Inflammatory macrophage (primary cell): ENCODE measurements around the gene NPR1.
"Not testable (repeated sequence)": the region's sequence is repeated elsewhere in the genome, so short reads cannot be mapped to it uniquely, and the experiment has no call there.

Experiments used
- DNase-seq, 2 donors: peaks; one replicate each; pipeline ENCODE4 v3.0.0-alpha.2; 2020 to 2022
- total RNA-seq, 18 experiments: gene quantifications; one replicate each; lab custom pipeline; 2026; ENCODE audit warnings: mixed read lengths in 6 of 18, inconsistent platforms in 2 of 18; lab: John Stamatoyannopoulos, UW

Gene NPR1
- 0.91 to 20.0 (median 4.9) reads per million in 18 experiments for total RNA-seq

GRCh38 chr1:153678519-153679336 is at the start of gene NPR1:
Gene NPR1, plus strand, starts transcription at chr1:153678688. Its CDS starts 421 bp downstream, at chr1:153679109.
- DNase-seq = peak in 1 of 2 donors; percentile 14

DNA sequence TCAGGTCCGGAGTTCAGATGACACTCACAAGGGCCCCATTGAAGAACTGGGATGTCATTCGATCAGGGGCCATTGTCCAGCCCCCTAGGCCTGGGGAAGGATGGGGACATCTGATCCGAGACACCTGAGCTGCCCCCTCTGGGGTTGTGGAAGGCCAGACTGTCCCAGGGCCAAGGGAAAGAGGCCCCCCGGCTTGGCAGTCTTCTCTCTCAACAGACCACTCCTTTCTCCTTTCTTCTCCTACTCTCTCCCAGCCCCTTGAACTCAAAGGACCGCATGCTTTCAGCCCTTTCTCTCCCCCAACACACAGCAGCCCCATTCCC is 49.2 kb upstream of the NPR1 start:
- no peak for DNase-seq

- DNase-seq = peak in 1 of 2 donors; percentile 22
Measured at GRCh38 chr1:153629971-153630370, 48.5 kb upstream of the NPR1 start.

DNA sequence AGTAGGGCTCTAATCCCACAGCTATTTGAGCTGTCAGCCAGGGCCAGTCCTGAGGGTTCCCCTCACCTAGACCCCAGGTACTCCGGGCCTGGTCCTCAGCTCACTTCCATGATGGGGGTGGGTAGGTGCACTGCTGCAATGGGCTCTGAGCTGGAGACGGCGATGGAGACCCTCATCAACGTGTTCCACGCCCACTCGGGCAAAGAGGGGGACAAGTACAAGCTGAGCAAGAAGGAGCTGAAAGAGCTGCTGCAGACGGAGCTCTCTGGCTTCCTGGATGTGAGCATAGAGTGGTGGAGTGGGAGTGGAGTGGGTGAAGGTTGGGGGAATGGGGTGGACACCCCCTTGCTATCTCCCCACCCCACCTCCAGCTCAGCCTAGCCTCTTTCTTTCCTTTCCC is 48.1 kb upstream of the NPR1 start:
- DNase-seq = no peak

DNA sequence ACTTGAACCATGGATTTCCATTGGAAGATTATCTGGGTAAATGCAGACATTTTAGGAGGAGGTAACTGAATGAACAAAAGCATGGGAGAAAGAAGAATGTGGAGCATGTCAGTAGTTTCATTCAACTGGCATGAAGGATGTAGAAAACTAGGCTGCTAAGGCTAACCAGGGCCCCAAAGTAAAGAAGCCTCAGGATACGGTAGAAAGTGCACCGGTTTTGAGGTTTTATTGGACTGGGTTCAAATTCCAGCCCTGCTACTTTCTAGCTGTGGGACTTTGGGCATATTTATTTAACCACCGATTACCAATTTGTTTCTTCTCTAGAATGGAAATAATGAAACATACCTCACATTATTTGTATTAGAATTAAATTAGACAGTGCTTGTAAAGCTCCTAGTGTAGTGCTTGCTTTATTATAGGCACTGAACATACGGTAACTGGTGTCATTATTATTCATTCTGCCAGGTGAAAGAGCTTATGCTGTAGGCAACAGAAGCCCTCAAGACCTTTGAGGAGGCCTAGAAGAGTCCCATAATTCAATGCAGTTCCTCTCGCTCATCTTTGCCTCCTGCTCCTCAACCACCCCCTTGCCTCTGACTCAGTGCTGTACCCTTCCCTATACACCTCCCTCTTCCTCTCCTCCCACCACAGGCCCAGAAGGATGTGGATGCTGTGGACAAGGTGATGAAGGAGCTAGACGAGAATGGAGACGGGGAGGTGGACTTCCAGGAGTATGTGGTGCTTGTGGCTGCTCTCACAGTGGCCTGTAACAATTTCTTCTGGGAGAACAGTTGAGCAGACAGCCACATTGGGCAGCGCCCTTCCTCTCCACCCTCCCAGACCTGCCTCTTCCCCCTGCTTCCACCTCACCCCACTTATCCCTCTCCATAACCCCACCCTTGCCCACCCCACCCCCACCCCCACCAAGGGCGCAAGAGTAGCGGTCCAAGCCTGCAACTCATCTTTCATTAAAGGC is 47.2 kb upstream of the NPR1 start:
- DNase-seq = peak in 1 of 2 donors; percentile 26

DNA sequence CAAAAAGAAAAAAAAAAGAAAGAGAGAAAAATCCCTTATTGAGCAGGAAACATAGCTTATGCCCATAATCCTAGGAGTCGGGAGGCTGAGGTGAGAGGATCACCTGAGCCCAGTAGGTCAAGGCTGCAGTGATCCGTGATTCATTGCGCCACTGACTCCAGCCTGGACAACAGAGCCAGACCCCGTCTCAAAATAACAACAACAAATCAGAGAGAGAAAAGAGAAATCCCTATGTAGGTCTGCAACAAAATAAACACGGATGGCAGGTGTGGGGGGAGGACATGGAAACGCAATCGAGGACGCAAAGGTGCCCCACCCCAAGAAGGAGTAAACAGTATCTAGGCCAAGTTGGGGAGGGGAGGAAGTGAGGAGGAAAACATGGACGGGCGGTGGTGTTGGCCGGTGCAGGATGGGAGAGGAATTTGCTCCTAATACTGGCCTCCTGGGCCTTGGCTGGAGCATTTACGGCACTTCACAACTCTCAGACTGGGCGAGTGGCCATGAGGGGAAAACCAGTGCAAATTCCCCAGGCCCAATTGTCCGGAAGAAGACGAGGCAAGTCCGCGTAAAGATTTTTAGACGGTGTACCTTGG is 45.2 kb upstream of the NPR1 start:
- no peak for DNase-seq

- peak; percentile 99 to 100 for DNase-seq
Measured at GRCh38 chr1:153633754-153634665, 44.5 kb upstream of the NPR1 start, which contains the start of gene CHTOP. Gene CHTOP, plus strand, starts transcription at chr1:153634066. Its CDS starts 2,523 bp downstream, at chr1:153636589.

DNA sequence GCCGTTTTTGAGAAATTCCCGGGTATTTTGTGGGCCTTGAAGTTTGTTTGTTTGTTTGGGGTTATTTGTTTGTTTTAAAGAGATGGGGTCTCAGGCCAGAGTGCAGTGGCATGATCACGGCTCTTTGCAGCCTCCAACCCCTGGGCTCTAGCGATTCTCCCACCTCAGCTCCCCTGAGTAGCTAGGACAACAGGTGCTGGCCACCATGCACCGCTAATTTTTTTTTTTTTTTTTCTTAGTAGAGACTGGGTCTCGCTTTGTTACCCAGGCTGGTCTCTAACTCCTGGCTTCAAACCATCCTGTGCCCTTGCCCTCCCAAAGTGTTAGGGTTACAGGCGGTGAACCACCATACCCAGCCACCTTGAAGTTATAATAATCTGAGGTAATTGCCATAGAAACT is 42.6 kb upstream of the NPR1 start:
- no peak for DNase-seq

GRCh38 chr1:153636312-153636711 is 42.2 kb upstream of the NPR1 start:
- DNase-seq = no peak

GRCh38 chr1:153638261-153638660 is 40.2 kb upstream of the NPR1 start:
- DNase-seq = no peak

DNA sequence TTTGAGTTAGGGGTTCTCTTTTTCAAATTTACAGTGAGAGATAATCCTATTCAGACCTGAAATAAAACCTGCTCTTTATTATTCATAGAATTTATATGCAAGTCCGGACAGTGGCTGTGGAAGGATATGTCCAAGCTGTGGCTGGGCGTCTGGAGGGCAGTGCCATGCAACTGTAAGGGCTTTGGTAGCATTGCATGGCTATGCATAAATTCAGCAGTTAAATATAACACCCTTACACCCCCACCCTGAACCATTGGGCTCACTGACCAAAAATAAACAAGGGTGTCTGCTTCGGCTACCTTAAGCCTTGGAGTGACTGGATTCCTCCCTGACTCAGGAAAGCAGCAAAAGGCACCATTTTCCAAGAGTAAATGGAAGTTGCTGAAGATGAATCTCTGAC is 39.2 kb upstream of the NPR1 start:
- no peak for DNase-seq

- not testable (repeated sequence) for DNase-seq
Measured at GRCh38 chr1:153640213-153640612, 38.3 kb upstream of the NPR1 start.

DNA sequence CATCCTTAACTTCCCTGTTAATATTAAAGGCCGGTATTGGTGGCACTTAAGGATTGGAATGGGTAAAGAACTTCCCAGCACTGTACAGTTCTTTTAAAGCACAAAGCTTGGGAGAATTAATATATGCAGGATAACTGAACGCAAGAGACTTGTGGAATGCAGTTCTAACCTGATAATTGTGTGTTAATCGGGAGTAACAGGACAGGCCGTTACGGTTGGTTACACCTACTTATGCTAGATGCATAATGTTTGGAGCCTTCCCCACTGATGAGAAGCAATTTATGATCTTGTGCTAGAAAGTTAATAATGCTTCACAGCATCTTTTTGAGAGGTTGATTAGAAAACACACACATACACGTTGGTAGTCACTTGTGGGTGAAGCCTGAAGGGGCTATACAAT is 37.6 kb upstream of the NPR1 start:
- no peak for DNase-seq

GRCh38 chr1:153642161-153642560 is 36.3 kb upstream of the NPR1 start:
- DNase-seq = no peak

DNA sequence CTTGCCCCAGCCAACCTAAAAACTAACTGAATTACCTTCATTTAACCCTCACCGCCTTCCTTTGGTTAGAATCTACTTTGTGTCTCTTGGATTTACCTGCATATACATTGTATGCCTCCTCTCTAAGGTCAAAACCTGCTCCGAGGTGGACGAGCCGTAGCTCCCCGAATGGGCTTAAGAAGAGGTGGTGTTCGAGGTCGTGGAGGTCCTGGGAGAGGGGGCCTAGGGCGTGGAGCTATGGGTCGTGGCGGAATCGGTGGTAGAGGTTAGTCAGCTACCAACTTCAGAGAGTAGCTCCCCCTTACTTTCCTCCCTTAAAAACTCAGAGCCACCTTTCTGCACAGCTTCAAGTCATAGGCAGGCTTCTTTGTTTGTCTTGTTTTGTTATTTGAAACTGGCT is 35.4 kb upstream of the NPR1 start:
- no peak for DNase-seq

DNA sequence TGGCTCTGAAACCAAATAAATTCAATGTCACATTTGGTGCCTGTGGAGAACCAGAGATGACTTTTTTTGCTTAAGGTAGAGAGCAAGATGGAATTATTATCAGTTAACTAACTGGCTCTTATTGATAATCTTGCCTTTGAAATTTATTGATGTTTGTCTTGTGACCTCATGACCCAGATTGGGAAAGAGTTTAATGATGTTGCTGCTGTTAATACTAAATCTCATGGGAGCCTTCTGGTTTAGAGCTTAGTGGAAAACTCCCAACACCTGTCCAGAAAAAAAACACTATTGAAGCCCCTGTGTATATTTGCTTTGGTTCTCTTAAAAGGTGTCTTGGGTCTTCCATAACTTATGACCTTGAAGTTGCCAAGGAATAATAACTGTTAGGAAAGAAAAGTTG is 34.7 kb upstream of the NPR1 start:
- DNase-seq = no peak

- peak; percentile 88 to 91 for DNase-seq
Measured at GRCh38 chr1:153646672-153647345, 31.7 kb upstream of the NPR1 start.

GRCh38 chr1:153647346-153647714 is 31.2 kb upstream of the NPR1 start:
- DNase-seq = no peak

GRCh38 chr1:153648000-153648643 is 30.4 kb upstream of the NPR1 start:
- DNase-seq = no peak

GRCh38 chr1:153649137-153649862 is 29.2 kb upstream of the NPR1 start:
- no peak for DNase-seq
